SK-N-SH treated with all-trans-retinoic acid at 6 μM for 48 hours (cell line): ENCODE measurements around the gene GP1BA.

Experiments used
- ATAC-seq: fragments of 200-7000 bp; cut with Tn5 transposase; 3 replicates; pipeline ENCODE4 v1.9.1; 2020; ENCODE audit warnings: mild to moderate bottlenecking, moderate library complexity
- ARNTL ChIP-seq: fragments of 450-650 bp; formaldehyde crosslinking; IDR thresholded peaks from 2 replicates; pipeline ENCODE4 v1.5.0; 2020; ENCODE audit warnings: low read depth, mild to moderate bottlenecking, moderate library complexity, borderline replicate concordance
- BACH2 ChIP-seq: fragments of 250-450 bp; sonication (Bioruptor Pico); IDR thresholded peaks from 2 replicates; pipeline ENCODE4 v1.9.0; 2021; ENCODE audit warnings: mild to moderate bottlenecking, borderline replicate concordance
- CREB5 ChIP-seq: fragments of 250-450 bp; sonication (Bioruptor Pico); IDR thresholded peaks from 2 replicates; pipeline ENCODE4 v1.5.1; 2020; ENCODE audit warnings: low read depth, mild to moderate bottlenecking, moderate library complexity
- CSDC2 ChIP-seq: fragments of 250-450 bp; sonication (Bioruptor Pico); IDR thresholded peaks from 2 replicates; pipeline ENCODE4 v1.5.0; 2020; ENCODE audit warnings: mild to moderate bottlenecking, moderate library complexity
- ESRRG ChIP-seq: fragments of 250-450 bp; sonication (Bioruptor Pico); IDR thresholded peaks from 2 replicates; pipeline ENCODE4 v1.6.1; 2021; ENCODE audit warnings: mild to moderate bottlenecking
- GLIS3 ChIP-seq: fragments of 250-450 bp; sonication (Bioruptor Pico); IDR thresholded peaks from 2 replicates; pipeline ENCODE4 v1.5.0; 2020; ENCODE audit warnings: mild to moderate bottlenecking, moderate library complexity
- ISL1 ChIP-seq: fragments of 250-450 bp; sonication (Bioruptor Pico); IDR thresholded peaks from 2 replicates; pipeline ENCODE4 v2.1.2; 2022; ENCODE audit warnings: mild to moderate bottlenecking, moderate library complexity
- OSR1 ChIP-seq: fragments of 250-450 bp; sonication (Bioruptor Pico); IDR thresholded peaks from 2 replicates; pipeline ENCODE4 v1.8.0; 2022; ENCODE audit warnings: moderate library complexity, mild to moderate bottlenecking, inconsistent platforms
- PPARA ChIP-seq: fragments of 250-450 bp; sonication (Bioruptor Pico); IDR thresholded peaks from 2 replicates; pipeline ENCODE4 v1.5.0; 2020; ENCODE audit warnings: mild to moderate bottlenecking, borderline replicate concordance
- RARB ChIP-seq: fragments of 250-450 bp; sonication (Bioruptor Pico); IDR thresholded peaks from 2 replicates; pipeline ENCODE4 v1.8.0; 2021; ENCODE audit warnings: mild to moderate bottlenecking, moderate library complexity
- SNAI2 ChIP-seq: fragments of 250-450 bp; sonication (Bioruptor Pico); IDR thresholded peaks from 2 replicates; pipeline ENCODE4 v1.5.0; 2020; ENCODE audit warnings: mild to moderate bottlenecking, moderate library complexity
- TCF4 ChIP-seq: fragments of 250-450 bp; sonication (Bioruptor Pico); IDR thresholded peaks from 2 replicates; pipeline ENCODE4 v1.8.0; 2021; ENCODE audit warnings: mild to moderate bottlenecking, moderate library complexity, borderline replicate concordance
- TOX ChIP-seq: fragments of 250-450 bp; sonication (Bioruptor Pico); IDR thresholded peaks from 2 replicates; pipeline ENCODE4 v1.8.0; 2021; ENCODE audit warnings: mild to moderate bottlenecking, moderate library complexity, borderline replicate concordance
- ZC3H10 ChIP-seq: fragments of 250-450 bp; sonication (Bioruptor Pico); IDR thresholded peaks from 2 replicates; pipeline ENCODE4 v1.5.1; 2021; ENCODE audit warnings: mild to moderate bottlenecking, moderate library complexity
- ZFP3 ChIP-seq: fragments of 250-450 bp; sonication (Bioruptor Pico); IDR thresholded peaks from 2 replicates; pipeline ENCODE4 v1.5.0; 2020; ENCODE audit warnings: mild to moderate bottlenecking, moderate library complexity
- ZFP30 ChIP-seq: fragments of 450-650 bp; formaldehyde crosslinking; IDR thresholded peaks from 2 replicates; pipeline ENCODE4 v1.5.0; 2022; ENCODE audit warnings: mild to moderate bottlenecking, moderate library complexity
- ZNF565 ChIP-seq: fragments of 450-650 bp; formaldehyde crosslinking; conservative IDR thresholded peaks from 2 replicates; pipeline ENCODE4 v1.5.0; 2020; ENCODE audit warnings: low read depth, mild to moderate bottlenecking, moderate library complexity
- ZNF70 ChIP-seq: fragments of 450-650 bp; formaldehyde crosslinking; IDR thresholded peaks from 2 replicates; pipeline ENCODE4 v1.5.0; 2020; ENCODE audit warnings: mild to moderate bottlenecking, moderate library complexity
- ZNF8 ChIP-seq: fragments of 450-650 bp; formaldehyde crosslinking; IDR thresholded peaks from 2 replicates; pipeline ENCODE4 v1.5.0; 2020; ENCODE audit warnings: mild to moderate bottlenecking, moderate library complexity
- TF ChIP-seq, protein P1 (sequence below): fragments of 250-450 bp; sonication (Bioruptor Pico); IDR thresholded peaks from 2 replicates; pipeline ENCODE4 v1.8.0; 2021; ENCODE audit warnings: low read depth, mild to moderate bottlenecking, moderate library complexity, borderline replicate concordance
- TF ChIP-seq, protein P2 (sequence below): fragments of 250-450 bp; sonication (Bioruptor Pico); IDR thresholded peaks from 2 replicates; pipeline ENCODE4 v1.8.0; 2020; ENCODE audit warnings: mild to moderate bottlenecking, moderate library complexity, borderline replicate concordance

Gene GP1BA

DNA sequence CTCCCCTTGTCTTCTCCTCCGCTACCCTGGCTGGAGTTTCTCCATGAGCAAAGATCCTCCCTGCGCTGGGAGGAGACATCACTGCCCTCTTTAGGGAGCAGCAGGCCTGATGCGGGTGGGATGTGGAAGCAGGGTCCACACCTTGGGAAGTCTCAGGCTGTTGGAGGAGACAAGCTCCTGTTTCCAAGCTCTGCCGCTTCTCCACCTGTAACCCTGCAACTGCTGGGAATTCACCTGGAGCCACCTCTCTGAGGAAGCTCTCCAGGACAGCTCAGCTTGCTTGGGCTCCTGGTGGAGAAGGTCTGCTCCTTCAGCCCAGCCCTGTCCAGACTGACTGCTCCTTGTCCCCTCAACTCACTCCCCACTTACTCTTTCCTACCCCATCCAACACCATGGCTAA lies 47.6 kb upstream of the GP1BA start (continued):
- TF ChIP-seq, protein P1, sequence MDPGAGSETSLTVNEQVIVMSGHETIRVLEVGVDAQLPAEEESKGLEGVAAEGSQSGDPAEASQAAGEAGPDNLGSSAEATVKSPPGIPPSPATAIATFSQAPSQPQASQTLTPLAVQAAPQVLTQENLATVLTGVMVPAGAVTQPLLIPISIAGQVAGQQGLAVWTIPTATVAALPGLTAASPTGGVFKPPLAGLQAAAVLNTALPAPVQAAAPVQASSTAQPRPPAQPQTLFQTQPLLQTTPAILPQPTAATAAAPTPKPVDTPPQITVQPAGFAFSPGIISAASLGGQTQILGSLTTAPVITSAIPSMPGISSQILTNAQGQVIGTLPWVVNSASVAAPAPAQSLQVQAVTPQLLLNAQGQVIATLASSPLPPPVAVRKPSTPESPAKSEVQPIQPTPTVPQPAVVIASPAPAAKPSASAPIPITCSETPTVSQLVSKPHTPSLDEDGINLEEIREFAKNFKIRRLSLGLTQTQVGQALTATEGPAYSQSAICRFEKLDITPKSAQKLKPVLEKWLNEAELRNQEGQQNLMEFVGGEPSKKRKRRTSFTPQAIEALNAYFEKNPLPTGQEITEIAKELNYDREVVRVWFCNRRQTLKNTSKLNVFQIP (CRISPR knock-in tag): no peak
- no peak for TF ChIP-seq ZNF8 (CRISPR knock-in tag)
- no peak for TF ChIP-seq ESRRG
- no peak for TF ChIP-seq ARNTL (CRISPR knock-in tag)
- no peak for TF ChIP-seq RARB (CRISPR knock-in tag)
- TF ChIP-seq, all 23 proteins: peak for 0

DNA sequence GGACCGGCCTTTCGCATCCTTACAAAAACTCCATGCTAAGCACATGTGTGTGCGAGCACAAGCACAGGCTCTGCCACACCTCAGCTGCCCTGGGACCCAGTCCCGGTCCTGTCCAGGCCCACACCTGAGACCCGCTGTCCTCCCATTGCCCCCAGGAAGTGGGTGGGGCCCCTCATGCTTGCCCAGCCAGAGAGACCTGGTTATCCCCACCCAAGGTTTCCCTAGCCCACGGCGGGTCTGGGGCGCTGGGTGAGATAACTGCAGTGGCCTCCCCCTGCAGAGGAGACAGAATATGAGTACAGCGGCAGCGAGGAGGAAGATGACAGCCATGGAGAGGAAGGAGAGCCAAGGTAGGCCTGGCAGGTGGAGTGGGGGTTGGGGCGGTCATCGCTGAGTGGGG lies 45.2 kb upstream of the GP1BA start:
- ATAC-seq: no peak

GRCh38 chr17:4887581-4887980 lies 44.5 kb upstream of the GP1BA start:
- no peak for ATAC-seq
- TF ChIP-seq RARB (CRISPR knock-in tag) (no peak), ZNF8 (CRISPR knock-in tag) (no peak), OSR1 (CRISPR knock-in tag) (no peak), ZFP30 (CRISPR knock-in tag) (no peak), TCF4 (CRISPR knock-in tag) (no peak), SNAI2 (CRISPR knock-in tag) (no peak), ZNF565 (no peak), TOX (CRISPR knock-in tag) (no peak), PPARA (CRISPR knock-in tag) (no peak), GLIS3 (no peak), ZNF70 (CRISPR knock-in tag) (no peak), ZFP3 (CRISPR knock-in tag) (no peak), ZC3H10 (CRISPR knock-in tag) (no peak)
- TF ChIP-seq, protein P2, sequence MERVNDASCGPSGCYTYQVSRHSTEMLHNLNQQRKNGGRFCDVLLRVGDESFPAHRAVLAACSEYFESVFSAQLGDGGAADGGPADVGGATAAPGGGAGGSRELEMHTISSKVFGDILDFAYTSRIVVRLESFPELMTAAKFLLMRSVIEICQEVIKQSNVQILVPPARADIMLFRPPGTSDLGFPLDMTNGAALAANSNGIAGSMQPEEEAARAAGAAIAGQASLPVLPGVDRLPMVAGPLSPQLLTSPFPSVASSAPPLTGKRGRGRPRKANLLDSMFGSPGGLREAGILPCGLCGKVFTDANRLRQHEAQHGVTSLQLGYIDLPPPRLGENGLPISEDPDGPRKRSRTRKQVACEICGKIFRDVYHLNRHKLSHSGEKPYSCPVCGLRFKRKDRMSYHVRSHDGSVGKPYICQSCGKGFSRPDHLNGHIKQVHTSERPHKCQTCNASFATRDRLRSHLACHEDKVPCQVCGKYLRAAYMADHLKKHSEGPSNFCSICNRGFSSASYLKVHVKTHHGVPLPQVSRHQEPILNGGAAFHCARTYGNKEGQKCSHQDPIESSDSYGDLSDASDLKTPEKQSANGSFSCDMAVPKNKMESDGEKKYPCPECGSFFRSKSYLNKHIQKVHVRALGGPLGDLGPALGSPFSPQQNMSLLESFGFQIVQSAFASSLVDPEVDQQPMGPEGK (CRISPR knock-in tag): no peak
- TF ChIP-seq, all 23 proteins: peak for 0

More for the DNA sequence above, 45.2 kb upstream of the GP1BA start:
- TF ChIP-seq, protein P1 (CRISPR knock-in tag): no peak
- TF ChIP-seq ZC3H10 (CRISPR knock-in tag): no peak

DNA sequence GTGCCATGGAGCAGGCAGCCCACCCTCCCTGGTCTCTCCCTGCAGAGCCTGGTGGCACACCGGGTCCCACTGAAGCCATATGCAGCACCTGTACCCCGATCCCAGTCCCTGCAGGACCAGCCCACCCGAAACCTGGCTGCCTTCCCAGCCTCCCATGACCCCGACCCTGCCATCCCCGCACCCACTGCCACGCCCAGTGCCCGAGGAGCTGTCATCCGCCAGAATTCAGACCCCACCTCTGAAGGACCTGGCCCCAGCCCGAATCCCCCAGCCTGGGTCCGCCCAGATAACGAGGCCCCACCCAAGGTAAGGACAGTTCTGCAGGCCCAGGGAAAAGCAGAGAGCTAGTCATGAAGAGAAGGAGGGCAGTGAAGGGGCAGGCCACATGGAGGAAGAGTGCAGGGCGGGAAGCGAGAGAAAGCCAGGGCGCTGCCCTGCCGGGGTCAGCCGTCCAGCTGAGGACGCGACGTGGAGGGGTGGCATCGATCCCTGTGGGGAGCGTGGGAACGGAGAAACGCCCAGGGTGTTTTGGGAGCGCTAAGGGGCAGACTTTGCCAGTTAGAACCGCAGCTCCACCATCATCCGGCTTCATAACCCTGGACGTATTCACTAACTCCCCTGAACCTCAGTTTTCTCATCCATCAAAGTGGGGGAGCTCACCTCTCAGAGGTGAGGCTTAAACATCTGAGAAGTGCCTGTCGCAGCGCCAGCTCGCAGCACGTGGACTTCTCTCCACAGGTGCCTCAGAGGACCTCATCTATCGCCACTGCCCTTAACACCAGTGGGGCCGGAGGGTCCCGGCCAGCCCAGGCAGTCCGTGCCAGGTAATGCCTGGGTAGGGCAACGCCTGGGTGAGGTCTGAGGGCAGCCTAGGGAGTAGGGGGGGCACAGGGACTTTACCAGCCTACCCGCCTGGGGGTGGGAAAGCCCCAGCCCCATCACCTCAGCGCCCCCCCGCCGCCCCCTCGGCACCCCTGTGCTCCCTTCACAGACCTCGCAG lies 40.4 kb upstream of the GP1BA start:
- TF ChIP-seq, protein P1 (CRISPR knock-in tag): no peak
- TF ChIP-seq ZFP3 (CRISPR knock-in tag) (no peak), CSDC2 (CRISPR knock-in tag) (no peak), ESRRG (no peak), ZNF70 (CRISPR knock-in tag) (no peak), CREB5 (no peak), TCF4 (CRISPR knock-in tag) (no peak), PPARA (CRISPR knock-in tag) (no peak), BACH2 (no peak), ISL1 (CRISPR knock-in tag) (no peak), SNAI2 (CRISPR knock-in tag) (no peak), TOX (CRISPR knock-in tag) (no peak)
- TF ChIP-seq, protein P2 (CRISPR knock-in tag): no peak
- no peak for ATAC-seq
